Lower lobe of right lung (tissue), 2 donors: ENCODE measurements around the gene DYRK4. TPM values are rescaled to one million over a fixed set of nuclear protein-coding genes. Genes with fewer than 3 reads are reported as not detected.

Experiments used
- ATAC-seq, 2 donors: fragments of 200-7000 bp; cut with Tn5 transposase; one replicate each; pipeline ENCODE4 v1.9.1; 2020 to 2022; ENCODE audit warnings: mild to moderate bottlenecking in 2 of 2, moderate library complexity in 2 of 2
- DNase-seq: peaks from one replicate; pipeline ENCODE4 v3.0.0-alpha.2; 2020
- H3K27ac ChIP-seq: fragments of 200-600 bp; one replicate; pipeline ENCODE4 v1.8.0; 2022
- H3K27me3 ChIP-seq: fragments of 200-600 bp; one replicate; pipeline ENCODE4 v1.8.0; 2022; ENCODE audit warnings: low read depth
- H3K36me3 ChIP-seq: fragments of 200-600 bp; one replicate; pipeline ENCODE4 v1.8.0; 2022; ENCODE audit warnings: mild to moderate bottlenecking
- H3K4me1 ChIP-seq: fragments of 200-600 bp; one replicate; pipeline ENCODE4 v1.8.0; 2022
- H3K4me3 ChIP-seq: fragments of 200-600 bp; one replicate; pipeline ENCODE4 v1.8.0; 2022; ENCODE audit warnings: mild to moderate bottlenecking
- H3K9me3 ChIP-seq: fragments of 200-600 bp; one replicate; pipeline ENCODE4 v1.8.0; 2022
- intact Hi-C: fragments of 100-400 bp; cut with DNase I; formaldehyde crosslinking; loops from one replicate; pipeline ENCODE4 v1.11.0; 2022
- total RNA-seq: library from RNA; stranded (reverse); fragmentation: NEBNext Ultra II Directional; extraction: Animal tissue kit (Norgen Biotek cat#: 25700); gene quantifications from one replicate; pipeline ENCODE4 v1.2.1, GENCODE V29; 2021
- TF ChIP-seq, protein P1 (sequence below): fragments of 200-600 bp; IDR thresholded peaks from one replicate; pipeline ENCODE4 v1.8.0; 2022; ENCODE audit warnings: antibody characterized with exemption, mild to moderate bottlenecking
- donor health status: DM: no; HTN: yes; CAD: no; lungs with severe emphysema.

The DYRK4 gene
- total RNA-seq, 1 donor from 2014 or later = 41.4 TPM

DNA sequence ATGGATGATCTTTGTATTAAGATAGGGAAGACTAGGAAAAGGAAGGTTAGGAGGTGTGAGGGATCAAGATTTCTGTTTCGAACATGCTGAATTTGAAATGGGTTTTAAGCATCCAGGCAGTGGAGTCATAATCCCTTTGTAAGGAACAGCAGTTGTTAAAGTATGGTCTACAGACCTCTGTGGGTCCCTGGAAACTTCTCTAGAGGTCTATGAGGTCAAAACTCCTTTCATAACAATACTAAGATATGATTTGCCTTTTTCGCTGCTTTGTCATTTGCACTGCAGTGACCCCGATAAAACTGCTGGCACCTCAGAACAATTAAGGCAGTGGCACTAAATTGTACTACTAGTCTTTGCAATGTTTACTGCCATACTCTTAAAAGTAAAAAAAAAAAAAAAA lies 21.8 kb upstream of the DYRK4 start:
- Histone ChIP-seq H3K36me3 (peaks cover 2% of the 10 kb centered on the region), H3K4me3 (no peak overlapping the region), H3K27me3 (no peaks in the 10 kb centered on the region), H3K27ac (no peak overlapping the region), H3K9me3 (no peaks in the 10 kb centered on the region), H3K4me1 (peaks cover 17% of the 10 kb centered on the region)
- no peak for DNase-seq
- intact Hi-C loops = no loop called here
- ATAC-seq = no peak
- TF ChIP-seq, protein P1, sequence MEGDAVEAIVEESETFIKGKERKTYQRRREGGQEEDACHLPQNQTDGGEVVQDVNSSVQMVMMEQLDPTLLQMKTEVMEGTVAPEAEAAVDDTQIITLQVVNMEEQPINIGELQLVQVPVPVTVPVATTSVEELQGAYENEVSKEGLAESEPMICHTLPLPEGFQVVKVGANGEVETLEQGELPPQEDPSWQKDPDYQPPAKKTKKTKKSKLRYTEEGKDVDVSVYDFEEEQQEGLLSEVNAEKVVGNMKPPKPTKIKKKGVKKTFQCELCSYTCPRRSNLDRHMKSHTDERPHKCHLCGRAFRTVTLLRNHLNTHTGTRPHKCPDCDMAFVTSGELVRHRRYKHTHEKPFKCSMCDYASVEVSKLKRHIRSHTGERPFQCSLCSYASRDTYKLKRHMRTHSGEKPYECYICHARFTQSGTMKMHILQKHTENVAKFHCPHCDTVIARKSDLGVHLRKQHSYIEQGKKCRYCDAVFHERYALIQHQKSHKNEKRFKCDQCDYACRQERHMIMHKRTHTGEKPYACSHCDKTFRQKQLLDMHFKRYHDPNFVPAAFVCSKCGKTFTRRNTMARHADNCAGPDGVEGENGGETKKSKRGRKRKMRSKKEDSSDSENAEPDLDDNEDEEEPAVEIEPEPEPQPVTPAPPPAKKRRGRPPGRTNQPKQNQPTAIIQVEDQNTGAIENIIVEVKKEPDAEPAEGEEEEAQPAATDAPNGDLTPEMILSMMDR = no peak

- Histone ChIP-seq H3K27me3 (no peaks in the 10 kb centered on the region), H3K36me3 (no peaks in the 10 kb centered on the region), H3K4me1 (peaks cover 17% of the 10 kb centered on the region), H3K9me3 (no peaks in the 10 kb centered on the region), H3K4me3 (no peak overlapping the region), H3K27ac (no peak overlapping the region)
- ATAC-seq = no peak
- intact Hi-C loops = no loop called here
- TF ChIP-seq, protein P1 = no peak
- no peak for DNase-seq
Observed at GRCh38 chr12:4540638-4541037, 21.4 kb upstream of the DYRK4 start.

- ATAC-seq (no peak), DNase-seq (no peak)
- Histone ChIP-seq H3K27ac (no peak overlapping the region), H3K27me3 (no peaks in the 10 kb centered on the region), H3K36me3 (no peaks in the 10 kb centered on the region), H3K4me3 (no peak overlapping the region), H3K4me1 (no peaks in the 10 kb centered on the region), H3K9me3 (no peaks in the 10 kb centered on the region)
- intact Hi-C loops = no loop called here
- TF ChIP-seq, protein P1 = no peak
Observed at GRCh38 chr12:4545195-4545594, 16.8 kb upstream of the DYRK4 start.

DNA sequence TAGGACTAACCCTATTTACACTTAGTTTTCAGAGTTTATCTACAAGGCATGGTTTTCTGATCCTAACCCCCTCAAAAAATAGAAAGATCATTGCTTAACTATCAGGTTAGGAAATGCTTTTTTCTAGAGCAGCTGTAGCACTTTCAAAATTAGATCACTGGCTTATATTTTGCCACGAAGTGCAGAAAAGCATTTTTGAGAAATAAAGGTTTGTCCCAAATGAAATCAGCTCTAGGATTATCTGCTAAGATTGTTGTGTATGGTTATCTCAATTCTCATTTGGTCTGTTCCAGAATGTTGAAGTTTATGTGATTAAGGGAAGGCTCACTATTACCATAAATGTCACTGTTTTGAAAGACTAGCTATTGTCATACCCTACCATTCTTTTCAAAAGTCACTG lies 9.8 kb upstream of the DYRK4 start:
- no peak overlapping the region for H3K4me3 ChIP-seq
- TF ChIP-seq, protein P1 = no peak
- H3K27ac ChIP-seq = no peak overlapping the region
- intact Hi-C loops = no loop called here
- H3K4me1 ChIP-seq = no peaks in the 10 kb centered on the region
- H3K36me3 ChIP-seq = no peaks in the 10 kb centered on the region
- ATAC-seq = no peak
- H3K9me3 ChIP-seq = no peaks in the 10 kb centered on the region
- no peak for DNase-seq
- H3K27me3 ChIP-seq = no peaks in the 10 kb centered on the region

GRCh38 chr12:4553943-4554342 lies 8.1 kb upstream of the DYRK4 start:
- TF ChIP-seq, protein P1 = no peak
- intact Hi-C loops = no loop called here
- DNase-seq (no peak), ATAC-seq (no peak)
- Histone ChIP-seq H3K4me3 (no peak overlapping the region), H3K4me1 (no peaks in the 10 kb centered on the region), H3K27me3 (no peaks in the 10 kb centered on the region), H3K27ac (no peak overlapping the region), H3K36me3 (no peaks in the 10 kb centered on the region), H3K9me3 (no peaks in the 10 kb centered on the region)

DNA sequence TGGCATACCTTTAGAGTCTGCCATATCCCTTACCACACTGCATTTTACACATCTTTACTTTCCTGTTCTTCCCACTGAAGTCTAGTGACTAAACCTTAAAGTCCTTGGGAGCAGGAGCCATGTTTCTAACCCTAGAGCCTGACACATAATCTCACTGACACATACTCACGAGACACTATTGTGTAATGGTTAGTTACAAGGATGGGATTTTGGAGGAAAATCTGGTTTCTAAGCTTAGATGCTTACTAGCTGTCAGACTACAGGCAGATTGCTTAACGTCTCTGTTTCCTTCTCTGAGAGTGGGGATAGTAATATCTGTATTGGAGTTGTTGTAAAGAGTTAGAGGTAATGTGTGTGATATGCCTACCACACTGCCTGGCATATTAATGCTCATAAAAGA lies 6.2 kb upstream of the DYRK4 start:
- no peak for ATAC-seq
- intact Hi-C loops = no loop called here

More for the DNA sequence above, 6.2 kb upstream of the DYRK4 start:
- Histone ChIP-seq H3K27me3 (no peaks in the 10 kb centered on the region), H3K36me3 (no peaks in the 10 kb centered on the region), H3K9me3 (no peaks in the 10 kb centered on the region), H3K4me3 (no peak overlapping the region), H3K4me1 (no peaks in the 10 kb centered on the region), H3K27ac (no peak overlapping the region)
- no peak for DNase-seq
- TF ChIP-seq, protein P1 = no peak
